H1 (cell line): ENCODE measurements around the gene ZSCAN10. TPM values are rescaled to one million over a fixed set of nuclear protein-coding genes. Genes with fewer than 3 reads are reported as not detected.

Experiments
- CTCF ChIA-PET: fragments of 300-600 bp; sonication (Branson Sonifier 250); formaldehyde crosslinking; loops from one replicate; lab custom pipeline; 2021; ENCODE audit not compliant: partially characterized antibody; lab: Charles Lee
- POLR2A ChIA-PET: fragments of 300-600 bp; sonication (Branson Sonifier 250); formaldehyde crosslinking; loops from one replicate; lab custom pipeline; 2021; ENCODE audit warnings: inconsistent platforms; ENCODE audit not compliant: partially characterized antibody; lab: Charles Lee
- DNase-seq, 2 experiments: peaks; one replicate each; pipeline versions ENCODE4 v3.0.0 to v3.0.0-alpha.2; 2010 to 2022; ENCODE audit warnings: low spot score in 2 of 2, low read depth in 1 of 2, mixed read lengths in 1 of 2
- FAIRE-seq: peaks from 2 replicates; lab custom pipeline; 2011; peaks lifted over from hg19 to GRCh38; lab: Jason Lieb, UNC
- H2AFZ ChIP-seq: 2 replicates; pipeline ENCODE4 v1.8.1; 2012; ENCODE audit warnings: low read length, inconsistent platforms
- H2AK5ac ChIP-seq: 2 replicates; pipeline ENCODE4 v1.6.1; 2013; ENCODE audit warnings: low read depth, low read length
- H2BK120ac ChIP-seq: replicated peaks from 2 replicates; pipeline ENCODE3; 2013; ENCODE audit warnings: low read depth, low read length, inconsistent platforms
- H2BK12ac ChIP-seq: 2 replicates; pipeline ENCODE4 v1.6.1; 2013; ENCODE audit warnings: low read depth, low read length
- H2BK15ac ChIP-seq: 2 replicates; pipeline ENCODE4 v1.6.1; 2013; ENCODE audit warnings: low read length
- H2BK20ac ChIP-seq: 2 replicates; pipeline ENCODE4 v1.6.1; 2013; ENCODE audit warnings: low read length
- H2BK5ac ChIP-seq: 2 replicates; pipeline ENCODE4 v1.6.1; 2013; ENCODE audit warnings: low read depth, low read length
- H3K14ac ChIP-seq: 2 replicates; pipeline ENCODE4 v1.6.1; 2013; ENCODE audit warnings: inconsistent platforms; ENCODE audit not compliant: insufficient read length
- H3K18ac ChIP-seq: 2 replicates; pipeline ENCODE4 v1.6.1; 2013; ENCODE audit warnings: low read length; ENCODE audit errors: extremely low read depth
- H3K23ac ChIP-seq: 2 replicates; pipeline ENCODE4 v1.6.1; 2013; ENCODE audit warnings: inconsistent platforms; ENCODE audit not compliant: insufficient read length
- H3K23me2 ChIP-seq: 2 replicates; pipeline ENCODE4 v1.6.1; 2013; ENCODE audit warnings: low read depth, low read length
- H3K27ac ChIP-seq: 2 replicates; pipeline ENCODE4 v1.6.1; 2011; ENCODE audit warnings: low read depth, low read length, inconsistent platforms
- H3K27me3 ChIP-seq, 4 experiments: replicated peaks in 1 of 4; 1 replicate in 1 of 4; 2 replicates in 3 of 4; pipeline versions ENCODE4 v1.6.1 to v1.8.1; 2011 to 2013; ENCODE audit warnings: low read length in 3 of 4, mild to moderate bottlenecking in 3 of 4, inconsistent platforms in 2 of 4, mixed read lengths in 2 of 4, moderate library complexity in 1 of 4; ENCODE audit not compliant: control insufficient read depth in 3 of 4, insufficient read depth in 3 of 4; ENCODE audit errors: extremely low read depth in 1 of 4
- H3K36me3 ChIP-seq, 4 experiments: 2 replicates each; pipeline versions ENCODE4 v1.6.1 to v1.8.1; 2011 to 2013; ENCODE audit warnings: mild to moderate bottlenecking in 4 of 4, low read length in 3 of 4, moderate library complexity in 2 of 4, control low read depth in 1 of 4, inconsistent platforms in 1 of 4; ENCODE audit not compliant: insufficient read depth in 4 of 4, control insufficient read depth in 2 of 4
- H3K4ac ChIP-seq: replicated peaks from 2 replicates; pipeline ENCODE3; 2013; ENCODE audit warnings: low read length, low read depth, mixed read lengths, inconsistent platforms; ENCODE audit not compliant: insufficient read length
- H3K4me1 ChIP-seq, 4 experiments: replicated peaks in 1 of 4; 1 replicate in 1 of 4; 2 replicates in 3 of 4; pipeline versions ENCODE4 v1.6.1 to v1.8.1; 2011 to 2013; ENCODE audit warnings: low read length in 3 of 4, inconsistent platforms in 2 of 4, mixed read lengths in 1 of 4; ENCODE audit not compliant: insufficient read depth in 4 of 4, control insufficient read depth in 3 of 4
- H3K4me2 ChIP-seq, 2 experiments: 2 replicates each; pipeline versions ENCODE4 v1.6.1 to v1.8.1; 2011 to 2013; ENCODE audit warnings: low read depth in 2 of 2, low read length in 2 of 2, control low read depth in 1 of 2, inconsistent platforms in 1 of 2, mild to moderate bottlenecking in 1 of 2; ENCODE audit not compliant: insufficient read depth in 1 of 2
- H3K4me3 ChIP-seq, 4 experiments: fragments of 200-600, 300-600 bp in 1 of 4; sonication (generic), shearing (Covaris generic), sonication (Bioruptor Twin) in 1 of 4; 2 replicates each; pipeline versions ENCODE4 v1.5.1 to v1.8.1; 2011 to 2016; ENCODE audit warnings: low read length in 4 of 4, low read depth in 3 of 4, control low read depth in 2 of 4, inconsistent platforms in 2 of 4, mild to moderate bottlenecking in 2 of 4, mixed read lengths in 1 of 4, moderate library complexity in 1 of 4; ENCODE audit not compliant: insufficient read depth in 2 of 4; ENCODE audit errors: extremely low read depth in 1 of 4
- H3K56ac ChIP-seq: replicated peaks from 2 replicates; pipeline ENCODE3; 2013; ENCODE audit warnings: low read depth, mild to moderate bottlenecking, mixed read lengths, low read length, inconsistent platforms; ENCODE audit not compliant: insufficient read length
- H3K79me1 ChIP-seq: 2 replicates; pipeline ENCODE4 v1.6.1; 2013; ENCODE audit warnings: low read depth, low read length, control low read depth
- H3K79me2 ChIP-seq, 2 experiments: 2 replicates each; pipeline versions ENCODE4 v1.6.1 to v1.8.1; 2012 to 2013; ENCODE audit warnings: low read length in 2 of 2, mild to moderate bottlenecking in 2 of 2, inconsistent platforms in 1 of 2; ENCODE audit not compliant: insufficient read depth in 2 of 2, control insufficient read depth in 1 of 2
- H3K9ac ChIP-seq, 4 experiments: replicated peaks in 1 of 4; 1 replicate in 1 of 4; 2 replicates in 3 of 4; pipeline versions ENCODE4 v1.6.1 to v1.8.1; 2011 to 2013; ENCODE audit warnings: low read depth in 3 of 4, low read length in 3 of 4, control low read depth in 2 of 4, mild to moderate bottlenecking in 2 of 4, moderate library complexity in 2 of 4, inconsistent platforms in 1 of 4; ENCODE audit errors: extremely low read depth in 1 of 4
- H3K9me3 ChIP-seq, 2 experiments: 2 replicates each; pipeline versions ENCODE4 v1.6.1 to v1.8.1; 2012 to 2013; ENCODE audit warnings: mild to moderate bottlenecking in 2 of 2, moderate library complexity in 2 of 2, control low read depth in 1 of 2, inconsistent platforms in 1 of 2, low read depth in 1 of 2, low read length in 1 of 2, mixed read lengths in 1 of 2; ENCODE audit not compliant: insufficient read depth in 2 of 2
- H4K20me1 ChIP-seq, 2 experiments: replicated peaks in 1 of 2; 2 replicates each; pipeline versions ENCODE3 to v1.8.1; 2011 to 2013; ENCODE audit warnings: inconsistent platforms in 2 of 2, low read length in 2 of 2, mild to moderate bottlenecking in 1 of 2; ENCODE audit not compliant: insufficient read depth in 2 of 2, control insufficient read depth in 1 of 2
- H4K5ac ChIP-seq: 2 replicates; pipeline ENCODE4 v1.6.1; 2013; ENCODE audit warnings: low read length, low read depth, mixed read lengths, inconsistent platforms; ENCODE audit not compliant: insufficient read length
- H4K8ac ChIP-seq: 2 replicates; pipeline ENCODE4 v1.8.0; 2013; ENCODE audit warnings: mild to moderate bottlenecking, moderate library complexity, low read length, inconsistent platforms; ENCODE audit not compliant: insufficient read depth; ENCODE audit errors: extremely low read depth
- H4K91ac ChIP-seq: replicated peaks from 2 replicates; pipeline ENCODE3; 2013; ENCODE audit warnings: low read length, mixed read lengths, inconsistent platforms; ENCODE audit not compliant: insufficient read length
- ATF2 ChIP-seq: IDR thresholded peaks from 2 replicates; pipeline ENCODE4 v1.6.1; 2012; ENCODE audit warnings: low read length, inconsistent platforms
- BCL11A ChIP-seq, 2 experiments: IDR thresholded peaks; one replicate each; pipeline ENCODE4 v1.6.1; 2011; ENCODE audit warnings: low read depth in 2 of 2, low read length in 2 of 2, mild to moderate bottlenecking in 2 of 2
- CBX8 ChIP-seq: fragments of 300-800, 300-1000 bp; sonication (generic); IDR thresholded peaks from 2 replicates; pipeline ENCODE4 v1.7.1; 2016; ENCODE audit warnings: low read depth, low read length, borderline replicate concordance
- CTBP2 ChIP-seq: IDR thresholded peaks from 2 replicates; pipeline ENCODE4 v1.7.0; 2011; ENCODE audit warnings: borderline replicate concordance, mild to moderate bottlenecking, moderate library complexity, mixed read lengths, low read length; ENCODE audit not compliant: insufficient read depth, insufficient read length
- EGR1 ChIP-seq: IDR thresholded peaks from 2 replicates; pipeline ENCODE4 v1.6.1; 2011; ENCODE audit warnings: low read depth, low read length, borderline replicate concordance
- JUND ChIP-seq: IDR thresholded peaks from 2 replicates; pipeline ENCODE4 v1.6.1; 2011; ENCODE audit warnings: mild to moderate bottlenecking, improper control_type of control experiment, low read length
- POU5F1 ChIP-seq: IDR thresholded peaks from 2 replicates; pipeline ENCODE4 v1.6.1; 2011; ENCODE audit warnings: low read depth, mild to moderate bottlenecking, low read length, moderate library complexity
- RXRA ChIP-seq: IDR thresholded peaks from 2 replicates; pipeline ENCODE4 v1.6.1; 2011; ENCODE audit warnings: low read depth, mild to moderate bottlenecking, low read length, moderate library complexity; ENCODE audit not compliant: insufficient read depth
- SP2 ChIP-seq: IDR thresholded peaks from 2 replicates; pipeline ENCODE4 v1.6.1; 2012; ENCODE audit warnings: mild to moderate bottlenecking, low read length, inconsistent platforms
- TCF12 ChIP-seq: IDR thresholded peaks from 2 replicates; pipeline ENCODE4 v1.6.1; 2011; ENCODE audit warnings: low read depth, mild to moderate bottlenecking, low read length
- WGBS, 2 experiments: shearing (Covaris generic) in 1 of 2; methylation state at CpG; one replicate each; pipeline versions ENCODE4 v1.1.6 to v1.1.7; 2013 to 2015; ENCODE audit warnings: low lambda C conversion rate in 2 of 2, mixed read lengths in 2 of 2, inconsistent platforms in 1 of 2, low coverage in 1 of 2, missing lambda C conversion rate in 1 of 2; ENCODE audit not compliant: insufficient replicate concordance in 2 of 2, insufficient coverage in 1 of 2, insufficient read length in 1 of 2; ENCODE audit errors: extremely low coverage in 1 of 2, missing lambda C conversion rate in 1 of 2; 5-methylcytosine and 5-hydroxymethylcytosine counted together
- polyA plus RNA-seq, 7 experiments: library from polyadenylated mRNA; depleted of rRNA in 3 of 7; stranded (reverse) in 5 of 7; unstranded in 2 of 7; fragments of >200 nt in 5 of 7; fragments of 200-250 nt in 2 of 7; gene quantifications; 1 replicate in 5 of 7; 2 replicates in 1 of 7; 4 replicates in 1 of 7; pipeline versions ENCODE4 v1.2.1 to v1.2.3, GENCODE V29; 2011 to 2013; ENCODE audit warnings: missing spikeins in 2 of 7, mixed read lengths in 2 of 7
- total RNA-seq: library from RNA; stranded (reverse); fragmentation: NEBNext Ultra II Directional; extraction: Animal tissue kit (Norgen Biotek cat#: 25700); gene quantifications from 2 replicates; pipeline ENCODE4 v1.2.1, GENCODE V29; 2021
- TF ChIP-seq, protein P1 (sequence below): IDR thresholded peaks from 2 replicates; pipeline ENCODE4 v1.6.1; 2011; ENCODE audit warnings: low read length, improper control_type of control experiment

ZSCAN10 gene
- total and polyA plus RNA-seq, 2 of the 8 experiments (the other 6 are each of a cell fraction or from before 2014, with no cell fraction given), result 209 to 314 TPM

DNA sequence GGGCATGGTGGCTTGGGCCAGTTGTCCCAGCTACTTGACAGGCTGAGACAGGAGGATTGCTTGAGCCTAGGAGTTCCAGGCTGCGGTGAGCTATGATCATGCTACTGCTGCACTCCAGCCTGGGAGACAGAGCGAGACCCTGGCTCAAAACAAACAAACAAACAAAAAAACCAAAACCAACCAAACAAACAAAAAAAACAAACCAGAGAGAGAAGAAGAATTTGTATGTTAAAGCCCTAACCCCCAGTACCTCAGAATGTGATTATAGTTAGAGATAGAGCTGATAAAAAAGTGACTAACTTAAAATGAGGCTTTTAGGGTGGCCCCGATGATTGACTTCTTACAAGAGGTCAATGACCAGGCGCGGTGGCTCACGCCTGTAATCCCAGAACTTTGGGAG lies 54.4 kb downstream of the ZSCAN10 start:
- H3K9ac ChIP-seq, result no peak overlapping the region
- no peaks in the 10 kb centered on the region for H3K36me3 ChIP-seq
- H4K5ac ChIP-seq, result no peak overlapping the region
- no peak overlapping the region for H3K56ac ChIP-seq
- H3K14ac ChIP-seq, result no peak overlapping the region
- peaks cover 0 to 8% (median 3%) of the 10 kb centered on the region in 4 experiments; a peak in 6 of 7 replicates for H3K27me3 ChIP-seq
- H3K18ac ChIP-seq, result no peak overlapping the region
- H4K20me1 ChIP-seq, result peaks cover 0 to 5% of the 10 kb centered on the region in 2 experiments
- no peak overlapping the region for H2BK15ac ChIP-seq
- ChIA-PET POLR2A (interaction anchor here (0.7 to 34.8 kb wide), 6 partner anchors 11 to 58 kb away, joined by 3 to 1808 read pairs (median 6); partner anchors contain the start of genes CLDN6, CLDN9, HCFC1R1 and THOC6), CTCF (interaction anchor here (0.6 to 8.0 kb wide), 5 partner anchors 12 to 562 kb away, joined by 3 to 98 read pairs (median 7); no protein-coding TSS in a partner anchor)
- H3K4me1 ChIP-seq, result peaks cover 0 to 3% (median 0%) of the 10 kb centered on the region in 4 experiments; a peak in 2 of 7 replicates
- no peak overlapping the region for H2AFZ ChIP-seq
- H3K4me3 ChIP-seq, result peak overlapping the region in 1 of 4 experiments; percentile 89; a peak in 2 of 8 replicates
- H3K79me1 ChIP-seq, result no peaks in the 10 kb centered on the region
- peak overlapping the region in 1 of 2 experiments; percentile 84; a peak in 1 of 4 replicates for H3K4me2 ChIP-seq
- no peak overlapping the region for H2BK120ac ChIP-seq
- H2BK12ac ChIP-seq, result no peak overlapping the region
- H2BK5ac ChIP-seq, result no peak overlapping the region
- H4K91ac ChIP-seq, result no peak overlapping the region
- no peak overlapping the region for H2AK5ac ChIP-seq
- no peak overlapping the region for H3K27ac ChIP-seq
- no peak overlapping the region for H2BK20ac ChIP-seq
- FAIRE-seq (no peak), DNase-seq (no peak)
- 99% methylated on average over 6 of the region's 6 CpGs; no CpG with 5 or more reads in 1 of the 2 experiments for WGBS, 2 experiments
- H3K23me2 ChIP-seq, result peaks cover 4% of the 10 kb centered on the region; the same call in 1 of the 2 replicates
- H3K4ac ChIP-seq, result no peak overlapping the region
- H3K9me3 ChIP-seq, result no peaks in the 10 kb centered on the region
- no peak overlapping the region for H4K8ac ChIP-seq
- peaks cover 0 to 5% of the 10 kb centered on the region in 2 experiments; a peak in 1 of 4 replicates for H3K79me2 ChIP-seq
- H3K23ac ChIP-seq, result no peak overlapping the region
- TF ChIP-seq POU5F1 (no peak), TCF12 (no peak), CTBP2 (no peak), EGR1 (no peak), SP2 (no peak), BCL11A (IDR thresholded peaks at IDR 0.05; ENCODE audit: low read depth in 2 of 2, low read length in 2 of 2) (no peak), RXRA (no peak), ATF2 (no peak), CBX8 (no peak), JUND (no peak)
- TF ChIP-seq, protein P1, sequence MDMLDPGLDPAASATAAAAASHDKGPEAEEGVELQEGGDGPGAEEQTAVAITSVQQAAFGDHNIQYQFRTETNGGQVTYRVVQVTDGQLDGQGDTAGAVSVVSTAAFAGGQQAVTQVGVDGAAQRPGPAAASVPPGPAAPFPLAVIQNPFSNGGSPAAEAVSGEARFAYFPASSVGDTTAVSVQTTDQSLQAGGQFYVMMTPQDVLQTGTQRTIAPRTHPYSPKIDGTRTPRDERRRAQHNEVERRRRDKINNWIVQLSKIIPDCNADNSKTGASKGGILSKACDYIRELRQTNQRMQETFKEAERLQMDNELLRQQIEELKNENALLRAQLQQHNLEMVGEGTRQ, result no peak
